Gastroesophageal sphincter (tissue), 3 donors: ENCODE results near the gene MCC.

ENCODE experiments used
- EP300 ChIP-seq: sonication (generic); formaldehyde crosslinking; IDR thresholded peaks from one replicate; pipeline ENCODE4 v1.6.1; 2017; ENCODE audit warnings: antibody characterized with exemption, mild to moderate bottlenecking
- POLR2A ChIP-seq, 2 donors: fragments of 450-650 bp; IDR thresholded peaks; one replicate each; pipeline ENCODE4 v1.6.1; 2017; ENCODE audit warnings: antibody characterized with exemption in 2 of 2, mild to moderate bottlenecking in 2 of 2, moderate library complexity in 1 of 2
- POLR2AphosphoS5 ChIP-seq: sonication (generic); formaldehyde crosslinking; IDR thresholded peaks from one replicate; pipeline ENCODE4 v1.6.1; 2017; ENCODE audit warnings: antibody characterized with exemption
- TF ChIP-seq, protein P1 (sequence below), 4 experiments: fragments of 200-600 bp in 2 of 4; fragments of 450-650 bp in 2 of 4; sonication (generic) in 1 of 4; IDR thresholded peaks; one replicate each; pipeline ENCODE4 v1.5.1; 2017 to 2019; ENCODE audit warnings: antibody characterized with exemption in 4 of 4, mild to moderate bottlenecking in 2 of 4, moderate library complexity in 2 of 4

DNA sequence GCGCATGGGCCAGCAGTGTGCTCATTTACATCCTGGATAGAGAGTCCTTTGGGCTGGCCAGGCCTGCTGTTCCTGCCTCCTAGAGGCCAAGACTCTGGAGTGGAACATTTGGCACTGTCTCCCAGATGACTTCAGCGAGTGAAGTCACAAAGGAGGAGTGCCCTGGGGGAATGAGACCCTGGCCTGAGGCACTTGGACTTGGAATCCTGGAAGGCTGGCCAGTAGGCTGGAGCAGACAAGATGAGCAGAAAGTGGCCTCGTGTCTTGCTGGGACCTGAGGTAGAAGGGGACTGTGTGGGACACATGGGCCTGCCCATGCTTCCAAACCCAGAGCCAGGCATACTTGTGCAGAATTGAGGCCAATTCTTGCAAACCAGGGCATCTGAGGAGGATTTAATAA is 53.4 kb downstream of the MCC start, which contains the start of gene TSSK1B:
- TF ChIP-seq, protein P1, sequence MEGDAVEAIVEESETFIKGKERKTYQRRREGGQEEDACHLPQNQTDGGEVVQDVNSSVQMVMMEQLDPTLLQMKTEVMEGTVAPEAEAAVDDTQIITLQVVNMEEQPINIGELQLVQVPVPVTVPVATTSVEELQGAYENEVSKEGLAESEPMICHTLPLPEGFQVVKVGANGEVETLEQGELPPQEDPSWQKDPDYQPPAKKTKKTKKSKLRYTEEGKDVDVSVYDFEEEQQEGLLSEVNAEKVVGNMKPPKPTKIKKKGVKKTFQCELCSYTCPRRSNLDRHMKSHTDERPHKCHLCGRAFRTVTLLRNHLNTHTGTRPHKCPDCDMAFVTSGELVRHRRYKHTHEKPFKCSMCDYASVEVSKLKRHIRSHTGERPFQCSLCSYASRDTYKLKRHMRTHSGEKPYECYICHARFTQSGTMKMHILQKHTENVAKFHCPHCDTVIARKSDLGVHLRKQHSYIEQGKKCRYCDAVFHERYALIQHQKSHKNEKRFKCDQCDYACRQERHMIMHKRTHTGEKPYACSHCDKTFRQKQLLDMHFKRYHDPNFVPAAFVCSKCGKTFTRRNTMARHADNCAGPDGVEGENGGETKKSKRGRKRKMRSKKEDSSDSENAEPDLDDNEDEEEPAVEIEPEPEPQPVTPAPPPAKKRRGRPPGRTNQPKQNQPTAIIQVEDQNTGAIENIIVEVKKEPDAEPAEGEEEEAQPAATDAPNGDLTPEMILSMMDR (IDR thresholded peaks at IDR 0.05): no peak
- TF ChIP-seq EP300 (no peak), POLR2AphosphoS5 (no peak), POLR2A (IDR thresholded peaks at IDR 0.05) (no peak)
